EH (cell line): ENCODE data around the gene KATNB1.
A peak's percentile ranks its signal among the peaks of the same experiment; 100 is the strongest.
"Not testable (repeated sequence)": the region's sequence is repeated elsewhere in the genome, so short reads cannot be mapped to it uniquely, and the experiment has no call there.

Experiments
- DNase-seq: peaks from one replicate; pipeline ENCODE4 v3.0.0-alpha.2; 2015; ENCODE audit warnings: low read depth

KATNB1 gene

DNA sequence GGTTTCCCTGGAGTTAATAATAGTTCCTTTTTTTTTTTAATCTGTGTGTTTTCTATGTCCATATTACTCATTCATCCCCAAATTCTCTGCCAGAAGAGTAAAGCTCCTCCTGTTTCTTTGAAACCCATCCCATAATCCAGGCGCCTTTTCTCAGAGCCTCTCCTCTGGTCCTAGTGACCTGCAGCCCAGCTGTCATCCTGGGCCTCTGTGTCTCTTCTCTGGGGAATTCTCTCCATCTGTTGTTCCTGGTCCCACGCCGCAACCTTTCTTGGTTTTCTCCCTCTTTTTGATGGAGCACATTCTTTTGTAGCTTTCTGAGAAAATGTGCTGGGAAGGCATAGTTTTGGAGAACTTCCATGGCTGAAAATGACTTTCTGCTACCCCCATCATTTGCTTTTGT is 10.2 kb downstream of the KATNB1 start:
- no peak for DNase-seq

DNA sequence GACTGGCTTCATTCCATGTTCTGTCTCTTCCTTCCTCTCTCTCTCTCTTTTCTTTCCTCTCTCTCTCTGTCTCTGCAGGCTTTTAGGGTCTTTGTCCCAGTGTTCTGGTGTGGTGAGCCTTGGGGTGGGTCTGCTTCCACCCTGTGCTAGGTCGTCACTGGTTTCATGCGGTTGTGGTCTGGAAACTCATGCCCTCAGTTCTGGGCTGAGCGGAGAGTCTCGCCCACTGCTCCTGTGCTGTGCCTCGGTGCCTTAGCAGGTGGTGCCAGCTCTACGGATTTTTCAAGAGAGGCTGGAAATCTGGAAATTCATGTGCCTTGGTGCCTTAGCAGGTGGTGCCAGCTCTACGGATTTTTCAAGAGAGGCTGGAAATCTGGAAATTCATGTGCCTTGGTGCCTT is 10.7 kb downstream of the KATNB1 start:
- DNase-seq = not testable (repeated sequence)

DNA sequence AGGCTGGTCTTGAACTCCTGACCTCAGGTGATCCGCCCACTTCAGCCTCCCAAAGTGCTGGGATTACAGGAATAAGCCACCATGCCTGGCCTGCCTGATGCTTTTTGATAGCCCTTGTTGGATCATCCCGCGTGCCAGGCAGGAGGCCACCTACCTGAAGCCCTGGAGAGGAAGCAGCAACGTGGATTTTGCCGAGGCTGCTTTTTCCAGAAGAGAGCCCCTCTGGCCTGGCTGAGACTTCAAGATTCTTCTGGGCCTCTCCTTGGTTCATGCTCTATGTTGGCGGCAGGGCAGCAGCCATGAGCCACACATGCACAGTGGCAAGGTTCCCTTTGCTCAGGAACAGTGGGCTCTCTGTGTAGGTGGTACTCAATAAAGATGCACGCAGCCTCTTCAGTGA is 11.5 kb downstream of the KATNB1 start:
- no peak for DNase-seq

DNA sequence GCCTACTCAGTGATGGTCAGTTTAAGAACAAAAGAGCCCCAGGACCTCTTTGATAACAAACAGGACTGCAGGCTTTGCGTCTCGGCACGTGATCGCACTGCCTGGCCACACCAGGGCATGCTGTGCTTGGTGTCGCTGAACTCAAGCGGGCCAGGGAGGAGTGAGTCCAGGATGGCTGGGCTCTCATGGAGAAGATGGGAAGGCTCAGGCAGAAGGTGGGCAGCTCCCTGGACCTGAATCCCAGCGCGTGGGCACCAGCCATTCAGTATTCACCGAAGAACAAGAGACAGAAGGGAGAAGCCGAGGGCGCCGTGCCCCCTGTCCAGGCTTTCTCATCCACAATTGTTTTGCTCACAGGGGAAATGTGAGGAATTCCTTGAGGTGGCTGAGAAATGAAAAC is 11.9 kb downstream of the KATNB1 start:
- DNase-seq = no peak

DNA sequence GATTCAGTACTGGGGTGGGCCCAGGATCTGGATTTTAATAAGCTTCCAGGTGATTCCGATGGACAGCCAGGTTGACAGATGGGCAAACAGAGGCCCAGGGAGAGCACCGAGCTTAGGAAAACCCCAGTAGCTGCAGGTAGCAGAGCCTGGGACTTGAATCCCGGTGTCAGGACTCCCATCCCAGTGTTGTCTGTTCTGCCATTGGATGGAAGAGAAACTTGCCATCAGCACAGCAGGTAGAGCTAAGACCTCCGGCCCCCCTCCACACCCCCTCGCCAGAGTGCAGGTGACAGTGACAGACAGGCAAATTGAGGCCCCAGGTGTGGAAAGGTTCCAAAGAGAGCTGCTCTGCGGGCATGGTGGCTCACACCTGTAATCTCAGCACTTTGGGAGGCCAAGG is 12.4 kb downstream of the KATNB1 start:
- no peak for DNase-seq

DNA sequence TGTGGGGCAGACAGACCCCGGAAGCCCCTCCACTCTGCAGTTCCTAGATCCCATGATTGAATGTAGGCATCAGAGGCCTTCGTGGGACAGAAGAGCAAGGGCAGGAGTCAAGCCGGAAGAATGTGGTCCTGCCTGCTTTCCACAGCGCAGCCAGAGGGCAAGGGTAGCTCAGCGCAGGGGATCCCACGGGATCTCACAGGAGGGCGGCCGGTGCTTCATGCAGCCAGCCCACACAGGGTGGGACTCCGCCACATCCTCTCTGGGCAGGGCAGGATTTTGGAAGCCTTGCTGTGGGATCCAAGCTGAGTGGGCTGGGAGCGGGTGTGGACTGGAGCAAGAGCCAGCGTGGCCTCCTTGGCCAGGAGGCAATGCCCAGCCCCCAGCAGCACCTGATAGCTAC is 13.0 kb downstream of the KATNB1 start:
- no peak for DNase-seq

DNA sequence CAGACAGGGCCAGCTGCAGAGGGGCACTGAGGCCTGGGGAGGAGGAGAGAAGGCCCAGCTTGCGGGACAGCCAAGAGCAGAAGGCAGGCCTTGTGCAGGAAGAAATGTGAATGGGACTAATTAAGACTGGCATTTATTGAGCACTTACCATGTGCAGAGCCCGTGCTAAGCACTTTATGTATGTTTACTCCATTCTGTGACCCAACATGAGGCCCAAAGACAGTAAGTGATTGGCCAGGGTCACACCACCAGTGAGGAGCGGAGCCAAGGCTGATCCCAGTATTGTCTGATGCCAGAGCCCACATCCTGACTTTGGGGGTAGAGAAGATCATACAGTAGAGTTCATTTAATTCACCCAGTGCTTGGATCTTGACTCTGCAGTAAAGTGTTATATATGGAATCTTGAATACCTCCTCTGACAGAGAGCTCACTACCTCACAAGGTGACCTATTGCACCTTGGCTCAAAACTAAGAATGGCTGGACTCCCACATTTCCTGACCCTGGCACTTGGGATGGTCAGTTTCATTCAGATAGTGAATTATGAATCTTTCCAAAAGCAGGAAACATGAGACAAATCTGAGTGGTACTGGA is 13.6 kb downstream of the KATNB1 start:
- peak; percentile 52 for DNase-seq

DNA sequence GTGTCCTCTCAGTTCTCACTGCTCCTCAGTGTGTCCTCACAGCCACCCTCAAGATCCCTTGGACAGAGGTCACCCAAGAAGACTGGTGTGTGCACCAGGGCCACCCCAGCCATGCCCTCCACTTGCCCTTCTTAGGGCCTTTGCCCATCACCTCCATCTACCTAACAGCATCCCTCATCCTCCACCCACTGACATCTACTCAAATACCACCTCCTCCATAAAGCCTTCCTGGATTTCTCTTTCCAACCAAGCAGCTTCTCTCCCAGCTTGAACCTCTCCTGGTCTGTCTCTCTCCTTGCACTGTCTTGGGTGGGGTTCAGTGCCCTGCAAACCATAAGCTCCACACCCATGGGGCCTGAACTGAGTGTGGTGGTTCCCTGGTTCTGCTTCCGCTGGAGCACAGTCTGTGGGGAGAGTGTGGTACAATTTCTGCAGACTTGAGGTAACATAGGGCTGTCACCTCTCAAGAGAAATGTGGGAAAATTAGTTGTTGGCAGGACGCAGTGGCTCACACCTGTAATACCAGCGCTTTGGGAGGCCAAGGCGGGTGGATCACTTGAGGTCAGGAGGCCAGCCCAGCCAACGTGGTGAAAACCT is 14.4 kb downstream of the KATNB1 start:
- DNase-seq = no peak

DNA sequence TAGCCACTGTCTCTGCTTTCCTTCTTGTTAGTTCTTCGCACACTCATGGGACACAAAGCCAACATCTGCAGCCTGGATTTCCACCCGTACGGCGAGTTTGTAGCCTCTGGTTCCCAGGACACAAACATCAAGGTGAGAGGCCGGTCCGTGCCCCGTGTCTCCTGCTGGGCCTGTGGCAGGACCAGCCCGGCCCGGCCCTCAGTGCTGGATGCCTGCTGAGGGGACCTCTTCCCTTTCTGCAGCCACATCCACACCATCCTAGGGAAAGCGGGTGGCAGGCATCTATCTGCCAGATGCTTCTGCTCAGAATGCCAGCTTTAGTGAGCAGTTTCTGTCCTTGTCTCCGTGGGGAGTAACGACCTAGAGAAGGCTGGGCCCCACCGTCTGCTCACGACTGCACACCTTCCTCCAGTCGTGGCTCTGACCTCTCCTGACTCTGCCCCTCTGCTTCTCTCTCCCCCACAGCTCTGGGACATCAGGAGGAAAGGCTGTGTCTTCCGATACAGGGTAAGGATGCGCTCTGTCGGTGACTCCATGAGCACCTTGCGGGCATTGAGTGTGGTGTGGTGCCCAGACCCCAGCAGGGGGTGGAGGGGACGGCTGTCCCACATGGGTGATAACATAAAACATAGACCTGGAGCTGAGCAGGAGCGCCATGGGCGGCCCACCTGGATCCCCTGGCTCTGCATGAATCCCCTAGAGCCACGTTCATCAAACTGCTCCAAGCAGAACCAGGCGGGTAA is 15.4 kb downstream of the KATNB1 start:
- DNase-seq = no peak

DNA sequence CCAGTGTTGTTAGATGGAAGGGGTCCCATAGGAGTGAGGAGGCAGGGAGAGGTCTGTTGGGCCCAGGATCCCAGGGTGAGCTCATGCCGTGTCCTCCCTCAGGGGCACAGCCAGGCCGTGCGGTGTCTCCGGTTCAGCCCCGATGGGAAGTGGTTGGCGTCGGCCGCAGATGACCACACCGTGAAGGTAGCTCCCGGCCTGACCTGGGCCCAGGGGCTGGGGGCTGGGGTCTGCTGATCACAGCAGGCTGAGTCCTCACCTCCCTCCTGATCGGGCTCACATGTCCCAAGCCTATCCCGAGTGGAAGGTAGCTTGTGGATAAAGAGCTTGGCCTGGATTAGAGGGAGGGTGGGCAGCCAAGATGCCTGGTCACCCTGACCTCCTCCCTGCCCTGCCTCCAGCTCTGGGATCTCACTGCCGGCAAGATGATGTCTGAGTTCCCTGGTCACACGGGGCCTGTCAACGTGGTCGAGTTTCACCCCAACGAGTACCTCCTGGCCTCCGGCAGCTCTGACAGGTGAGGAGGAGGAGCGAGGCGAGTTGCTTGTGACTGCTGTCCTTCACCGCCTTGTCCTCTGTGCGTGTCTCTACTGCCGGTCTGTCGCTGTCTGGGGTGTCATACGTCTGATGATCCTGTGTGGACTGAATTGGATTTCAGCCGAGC is 16.1 kb downstream of the KATNB1 start:
- no peak for DNase-seq

DNA sequence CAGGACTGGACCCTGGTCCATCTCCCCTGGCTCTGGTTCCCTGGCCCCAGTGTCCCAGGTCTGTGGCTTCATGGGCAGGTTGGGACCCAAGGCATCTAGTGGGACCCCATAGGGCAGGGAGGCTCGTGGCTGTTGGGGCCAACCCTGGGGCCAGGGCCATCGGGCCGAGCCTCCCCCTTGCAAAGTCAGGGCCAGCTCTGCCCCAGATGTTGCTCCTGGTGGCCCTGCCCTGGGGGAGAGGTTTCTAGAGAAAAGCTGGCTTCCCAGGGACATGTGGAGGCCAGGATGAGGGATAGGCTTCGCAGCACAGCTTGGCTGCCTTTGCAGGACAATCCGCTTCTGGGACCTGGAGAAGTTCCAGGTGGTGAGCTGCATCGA is 16.6 kb downstream of the KATNB1 start:
- no peak for DNase-seq

DNA sequence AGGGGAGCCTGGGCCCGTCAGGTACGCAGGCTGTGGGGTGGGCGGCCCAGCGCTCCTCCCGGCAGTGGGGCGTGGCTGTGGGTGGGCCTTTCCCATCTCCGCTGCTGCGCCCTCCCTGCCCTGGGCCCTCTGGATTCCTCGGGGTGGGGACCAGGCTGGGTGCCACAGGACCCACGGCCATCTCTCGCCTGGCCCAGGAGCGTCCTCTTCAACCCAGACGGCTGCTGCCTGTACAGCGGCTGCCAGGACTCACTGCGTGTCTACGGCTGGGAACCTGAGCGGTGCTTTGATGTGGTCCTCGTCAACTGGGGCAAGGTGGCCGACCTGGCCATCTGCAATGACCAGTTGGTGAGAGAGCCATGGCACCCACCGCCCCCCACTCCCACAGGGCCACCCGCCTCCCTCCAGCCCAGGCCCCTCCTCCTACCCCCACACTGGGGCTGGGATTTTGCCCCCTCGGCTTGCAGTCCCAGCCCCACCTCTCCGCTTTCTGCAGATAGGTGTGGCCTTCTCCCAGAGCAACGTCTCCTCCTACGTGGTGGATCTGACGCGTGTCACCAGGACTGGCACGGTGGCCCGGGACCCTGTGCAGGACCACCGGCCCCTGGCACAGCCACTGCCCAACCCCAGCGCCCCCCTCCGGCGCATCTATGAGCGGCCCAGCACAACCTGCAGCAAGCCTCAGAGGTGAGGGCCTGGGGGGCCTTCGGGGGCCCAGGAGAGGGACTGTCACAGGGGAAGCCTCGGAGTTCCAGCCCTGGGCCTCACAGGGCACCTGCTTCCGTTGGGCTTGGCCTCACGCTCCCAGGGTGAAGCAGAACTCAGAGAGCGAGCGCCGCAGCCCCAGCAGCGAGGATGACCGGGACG is 17.2 kb downstream of the KATNB1 start:
- DNase-seq = no peak

DNA sequence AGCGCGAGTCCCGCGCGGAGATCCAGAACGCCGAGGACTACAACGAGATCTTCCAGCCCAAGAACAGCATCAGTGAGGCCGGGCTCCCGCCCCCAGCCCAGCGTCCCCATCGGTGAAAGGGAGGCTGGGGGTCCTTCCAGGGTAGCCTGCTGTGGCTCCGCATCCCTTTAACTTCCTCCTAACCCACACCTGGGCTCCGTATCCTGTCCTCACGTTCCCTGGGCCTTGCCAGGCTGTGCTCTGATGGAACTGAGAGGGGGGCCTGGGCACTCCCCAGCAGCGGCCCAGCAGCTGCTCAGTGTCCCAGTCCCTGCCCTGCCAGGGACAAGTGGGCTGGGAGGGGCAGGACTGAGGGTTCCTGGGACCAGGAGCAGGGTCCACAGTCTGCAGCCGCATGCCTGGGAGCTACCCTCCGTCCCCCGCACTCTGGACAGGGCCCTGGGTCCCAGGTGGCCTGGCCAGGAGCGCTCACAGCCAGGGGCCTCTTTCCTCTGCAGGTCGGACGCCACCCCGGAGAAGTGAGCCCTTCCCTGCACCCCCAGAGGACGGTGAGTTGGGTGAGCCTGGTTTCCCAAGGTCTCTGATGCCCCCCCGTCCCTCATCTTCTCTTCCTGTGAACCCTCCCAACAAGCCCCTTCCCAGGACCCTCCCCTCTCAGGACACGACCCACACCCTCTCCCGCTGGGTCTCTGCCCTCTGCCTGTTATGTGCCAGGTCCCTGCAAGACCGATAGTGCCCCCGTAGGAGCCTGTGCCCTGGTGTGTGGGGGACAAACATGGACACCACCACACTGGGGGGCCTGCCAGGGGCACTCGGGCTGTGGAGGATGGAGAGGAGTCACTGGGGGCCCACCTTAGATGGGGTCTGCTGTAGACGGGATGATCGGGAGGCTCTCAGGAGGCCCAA is 18.1 kb downstream of the KATNB1 start:
- no peak for DNase-seq

DNA sequence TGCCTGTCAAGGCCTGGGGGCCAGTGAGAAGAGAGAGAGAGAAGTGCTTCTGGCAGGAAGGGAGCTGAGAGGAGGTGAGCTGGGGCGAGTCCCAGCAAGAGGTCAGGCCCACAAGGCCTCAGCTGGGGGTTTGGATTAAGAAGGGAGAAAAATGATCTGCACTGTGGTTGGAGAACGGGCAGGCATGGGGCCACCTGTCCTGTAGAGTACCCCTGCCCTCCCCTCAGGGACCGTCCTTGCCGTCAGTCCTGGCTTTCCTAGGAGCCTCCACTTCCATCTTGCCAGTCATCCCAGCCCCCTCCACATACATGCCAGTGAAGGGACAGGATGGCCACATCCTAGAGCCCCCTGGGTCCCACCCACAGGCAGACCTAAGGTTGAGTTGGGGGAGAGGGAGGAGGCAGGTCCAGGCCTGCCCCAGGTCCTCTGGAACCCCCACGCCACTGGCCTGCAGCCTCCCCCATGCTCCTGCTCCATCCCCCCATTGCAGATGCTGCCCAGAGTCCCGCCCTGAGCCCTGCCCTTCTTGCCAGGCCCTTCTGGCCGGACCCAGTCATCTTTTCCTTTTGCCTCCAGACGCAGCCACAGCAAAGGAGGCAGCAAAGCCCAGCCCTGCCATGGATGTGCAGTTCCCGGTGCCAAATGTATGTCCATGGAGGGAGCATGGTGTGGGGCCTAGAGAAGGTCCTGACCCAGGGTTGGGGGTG is 18.9 kb downstream of the KATNB1 start:
- no peak for DNase-seq

DNA sequence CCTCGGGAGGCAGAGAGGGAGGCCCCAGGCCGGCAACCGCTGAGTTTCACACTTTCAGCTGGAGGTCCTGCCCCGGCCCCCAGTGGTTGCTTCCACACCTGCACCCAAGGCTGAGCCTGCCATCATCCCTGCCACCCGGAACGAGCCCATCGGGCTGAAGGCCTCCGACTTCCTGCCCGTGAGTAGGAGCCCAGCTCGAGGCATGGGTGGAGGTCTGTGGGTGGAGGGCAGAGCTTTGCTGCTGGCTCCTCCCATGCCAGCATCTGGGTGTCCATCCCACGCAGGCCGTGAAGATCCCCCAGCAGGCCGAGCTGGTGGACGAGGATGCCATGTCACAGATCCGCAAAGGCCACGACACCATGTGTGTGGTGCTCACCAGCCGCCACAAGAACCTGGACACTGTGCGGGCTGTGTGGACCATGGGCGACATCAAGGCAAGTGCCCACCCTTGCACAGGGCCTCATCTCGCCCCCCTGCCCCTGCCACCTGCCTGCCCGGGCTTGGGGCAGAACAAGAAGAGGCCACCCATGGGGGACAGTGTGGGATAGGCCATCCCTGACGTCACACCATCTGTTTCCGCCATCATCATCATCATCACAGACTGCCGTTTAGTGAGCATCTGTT is 19.6 kb downstream of the KATNB1 start:
- DNase-seq = no peak

DNA sequence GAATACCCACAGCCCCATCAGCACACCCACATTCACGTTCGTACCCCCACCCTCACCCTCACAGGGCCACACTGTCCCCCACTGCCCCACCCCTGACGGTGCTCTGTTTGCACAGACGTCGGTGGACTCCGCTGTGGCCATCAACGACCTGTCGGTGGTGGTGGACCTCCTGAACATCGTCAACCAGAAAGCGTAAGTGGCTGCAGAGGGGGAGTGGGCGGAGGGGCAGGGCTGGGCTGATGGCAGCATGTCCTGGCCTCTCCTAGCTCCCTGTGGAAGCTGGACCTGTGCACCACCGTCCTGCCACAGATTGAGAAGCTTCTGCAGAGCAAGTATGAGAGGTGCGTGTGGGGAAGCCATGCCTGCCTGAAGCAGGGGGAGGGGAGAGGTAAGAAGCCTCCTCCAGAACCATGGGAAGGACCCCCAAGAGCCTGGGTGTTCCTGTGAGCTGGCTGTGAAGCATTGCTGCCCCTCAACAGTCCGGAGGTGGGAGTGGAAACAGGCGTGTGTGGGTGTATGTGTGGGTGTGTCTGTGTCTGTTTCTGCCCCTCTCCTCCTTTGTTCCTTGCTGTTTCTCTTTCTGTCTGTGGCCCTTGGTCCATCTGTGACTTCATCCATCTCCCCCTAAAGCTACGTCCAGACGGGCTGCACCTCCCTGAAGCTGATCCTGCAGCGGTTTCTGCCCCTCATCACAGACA is 20.3 kb downstream of the KATNB1 start:
- no peak for DNase-seq

DNA sequence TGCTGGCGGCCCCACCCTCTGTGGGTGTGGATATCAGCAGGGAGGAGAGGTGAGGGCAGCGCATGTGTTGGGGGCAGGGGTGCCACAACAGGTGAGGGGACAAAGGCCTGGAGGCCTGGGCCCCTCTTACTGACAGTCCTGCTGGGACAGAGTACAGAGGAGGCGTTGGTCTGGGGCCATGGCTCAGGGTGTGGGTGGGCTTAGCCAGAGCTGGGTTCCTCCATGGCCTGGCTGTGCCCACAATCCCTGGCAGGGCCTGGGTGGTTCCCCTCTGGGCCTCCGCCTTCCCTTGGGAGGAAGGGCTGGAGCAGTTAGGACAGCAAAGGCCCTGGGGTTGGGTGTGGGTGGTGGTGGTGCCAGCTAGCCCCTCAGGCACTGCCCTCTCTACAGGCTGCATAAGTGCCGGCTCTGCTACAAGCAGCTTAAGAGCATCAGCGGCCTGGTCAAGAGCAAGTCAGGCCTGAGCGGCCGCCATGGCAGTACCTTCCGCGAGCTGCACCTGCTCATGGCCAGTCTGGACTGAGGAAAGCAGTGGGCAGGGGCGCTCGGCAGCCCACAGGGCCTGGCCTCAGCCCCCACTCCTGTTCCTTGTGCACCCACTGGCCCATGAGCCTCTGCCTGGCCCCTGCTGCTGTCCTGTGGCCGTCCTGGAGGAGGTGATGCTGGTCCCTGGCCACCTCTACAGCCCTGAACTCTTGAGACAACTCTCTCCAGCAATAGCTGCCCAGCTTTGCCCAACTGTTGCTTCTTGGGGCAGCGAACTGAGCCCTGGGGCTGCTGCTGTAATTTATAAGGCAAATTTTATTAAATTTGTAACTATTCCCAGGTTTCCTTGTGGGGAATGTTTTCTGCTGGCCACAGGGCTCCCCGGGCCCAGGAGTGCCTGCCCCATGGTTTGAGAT is 21.1 kb downstream of the KATNB1 start:
- DNase-seq = no peak

DNA sequence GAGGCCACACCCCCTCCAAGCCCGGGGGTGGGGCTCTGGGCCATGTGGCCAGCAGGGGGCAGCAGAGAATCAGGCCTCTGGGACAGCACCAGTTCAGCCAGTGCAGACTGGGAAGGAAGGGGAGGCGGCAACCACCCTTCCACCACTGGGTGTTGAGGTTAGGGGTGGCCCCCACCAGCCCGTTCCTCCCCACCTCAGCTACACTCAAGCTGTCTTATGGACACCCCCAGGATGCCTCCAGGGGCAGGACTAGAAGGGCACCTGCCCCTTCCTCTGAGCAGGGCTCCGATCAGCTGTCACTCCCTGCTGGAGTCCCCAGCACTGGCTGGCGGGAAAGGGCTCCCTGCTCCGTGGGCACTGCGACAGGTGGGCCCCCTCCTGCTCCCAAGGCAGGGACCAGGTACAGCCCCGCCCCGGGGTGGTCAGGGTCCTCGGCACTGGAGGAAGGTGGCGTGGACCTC is 21.8 kb downstream of the KATNB1 start:
- peak; percentile 81 for DNase-seq
